Stimulated activated CD8-positive, alpha-beta memory T cell treated with anti-CD3 and anti-CD28 coated beads, Interleukin-7, amount 100 ng/mL, for 48 hours (primary cell): ENCODE data around the gene CEP78.

ENCODE experiments used
- DNase-seq, 2 donors: peaks; one replicate each; pipeline ENCODE4 v3.0.0-alpha.2; 2020; ENCODE audit warnings: low read depth in 1 of 2; ENCODE audit errors: extremely low read depth in 1 of 2

The CEP78 gene

GRCh38 chr9:78286125-78286524, 50.2 kb downstream of the CEP78 start:
- DNase-seq: no peak

GRCh38 chr9:78286946-78287388, 51.1 kb downstream of the CEP78 start:
- DNase-seq: no peak

GRCh38 chr9:78288214-78288892, 52.5 kb downstream of the CEP78 start:
- DNase-seq: no peak

- no peak for DNase-seq
Measured at GRCh38 chr9:78289474-78289873, 53.6 kb downstream of the CEP78 start.

- no peak for DNase-seq
Measured at GRCh38 chr9:78291240-78291925, 55.5 kb downstream of the CEP78 start.

GRCh38 chr9:78292026-78292425, 56.2 kb downstream of the CEP78 start:
- no peak for DNase-seq

GRCh38 chr9:78292716-78293497, 57.0 kb downstream of the CEP78 start:
- peak in 1 of 2 donors; percentile 12 for DNase-seq

GRCh38 chr9:78294290-78295176, 58.7 kb downstream of the CEP78 start:
- no peak for DNase-seq

- DNase-seq: no peak
Measured at GRCh38 chr9:78295177-78295575, 59.3 kb downstream of the CEP78 start.

- no peak for DNase-seq
Measured at GRCh38 chr9:78295731-78296130, 59.9 kb downstream of the CEP78 start.

GRCh38 chr9:78296201-78296892, 60.5 kb downstream of the CEP78 start:
- no peak for DNase-seq

- DNase-seq: peak; percentile 82 to 87
Measured at GRCh38 chr9:78296893-78297671, 61.2 kb downstream of the CEP78 start, which contains the start of gene PSAT1. Gene PSAT1 (plus strand): TSS chr9:78297125. CDS start chr9:78297211, 86 bp downstream.

- no peak for DNase-seq
Measured at GRCh38 chr9:78297672-78297961, 61.7 kb downstream of the CEP78 start.

- DNase-seq: peak in 1 of 2 donors; percentile 13
Measured at GRCh38 chr9:78298046-78298765, 62.3 kb downstream of the CEP78 start.

- no peak for DNase-seq
Measured at GRCh38 chr9:78300209-78300608, 64.3 kb downstream of the CEP78 start.

GRCh38 chr9:78301466-78301865, 65.6 kb downstream of the CEP78 start:
- no peak for DNase-seq

- no peak for DNase-seq
Measured at GRCh38 chr9:78303377-78304062, 67.6 kb downstream of the CEP78 start.

- no peak for DNase-seq
Measured at GRCh38 chr9:78304357-78304756, 68.5 kb downstream of the CEP78 start.
